ENCODE data around the gene SH3BP5L. TPM values are rescaled to one million over a fixed set of nuclear protein-coding genes. Genes with fewer than 3 reads are reported as not detected.
"Not testable (repeated sequence)": the region's sequence is repeated elsewhere in the genome, so short reads cannot be mapped to it uniquely, and the experiment has no call there.

SH3BP5L gene
- total RNA-seq, 6 donors from 2014 or later: 18.5 to 35.6 (median 22.5) TPM

DNA sequence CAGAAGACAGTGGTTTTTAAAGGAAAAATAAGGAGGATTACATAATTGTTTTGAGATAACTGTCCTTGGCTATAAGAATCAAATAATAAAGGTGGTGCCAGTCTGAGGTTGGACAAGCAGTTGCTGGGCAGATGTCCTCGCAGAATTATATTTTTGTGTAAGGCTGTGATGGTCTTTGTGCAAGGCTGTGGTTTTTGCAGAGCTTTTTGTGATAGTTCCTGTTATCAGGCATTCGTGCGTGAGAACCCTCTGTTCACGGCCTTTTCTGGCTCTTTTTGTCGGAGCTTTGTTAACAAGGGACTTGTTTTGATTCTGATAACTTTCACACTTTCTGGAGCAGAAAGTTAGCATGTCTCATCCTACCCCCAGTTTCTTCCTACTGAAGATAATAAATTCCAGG lies 33.4 kb downstream of the SH3BP5L start:
- H3K9me3 ChIP-seq: no peaks in the 10 kb centered on the region
- no peak overlapping the region for H3K27ac ChIP-seq
- no peaks in the 10 kb centered on the region for H3K27me3 ChIP-seq
- H3K4me3 ChIP-seq: no peak overlapping the region
- WGBS, 2 donors: 54 to 63% methylated on average over 5 of the region's 5 CpGs
- DNase-seq (no peak), ATAC-seq (ENCODE audit: low FRiP score in 2 of 2) (no peak)
- no peaks in the 10 kb centered on the region for H3K36me3 ChIP-seq
- no peaks in the 10 kb centered on the region for H3K4me1 ChIP-seq
- no peak for TF ChIP-seq EP300 (IDR thresholded peaks at IDR 0.05)
- TF ChIP-seq POLR2AphosphoS5 (IDR thresholded peaks at IDR 0.05): no peak
- TF ChIP-seq CTCF (IDR thresholded peaks at IDR 0.05): no peak
- TF ChIP-seq POLR2A (IDR thresholded peaks at IDR 0.05): no peak

- Histone ChIP-seq H3K4me1 (no peaks in the 10 kb centered on the region), H3K27me3 (no peaks in the 10 kb centered on the region), H3K27ac (no peak overlapping the region), H3K36me3 (no peaks in the 10 kb centered on the region), H3K4me3 (no peak overlapping the region), H3K9me3 (no peaks in the 10 kb centered on the region)
- DNase-seq (no peak), ATAC-seq (ENCODE audit: low FRiP score in 2 of 2) (no peak)
- WGBS, 2 donors: 89 to 93% methylated on average over 4 of the region's 4 CpGs
- no peak for TF ChIP-seq EP300 (IDR thresholded peaks at IDR 0.05)
- no peak for TF ChIP-seq CTCF (IDR thresholded peaks at IDR 0.05)
- TF ChIP-seq POLR2A (IDR thresholded peaks at IDR 0.05): no peak
- no peak for TF ChIP-seq POLR2AphosphoS5 (IDR thresholded peaks at IDR 0.05)
These were observed 34.7 kb downstream of the SH3BP5L start for GRCh38 chr1:248791010-248791409.

DNA sequence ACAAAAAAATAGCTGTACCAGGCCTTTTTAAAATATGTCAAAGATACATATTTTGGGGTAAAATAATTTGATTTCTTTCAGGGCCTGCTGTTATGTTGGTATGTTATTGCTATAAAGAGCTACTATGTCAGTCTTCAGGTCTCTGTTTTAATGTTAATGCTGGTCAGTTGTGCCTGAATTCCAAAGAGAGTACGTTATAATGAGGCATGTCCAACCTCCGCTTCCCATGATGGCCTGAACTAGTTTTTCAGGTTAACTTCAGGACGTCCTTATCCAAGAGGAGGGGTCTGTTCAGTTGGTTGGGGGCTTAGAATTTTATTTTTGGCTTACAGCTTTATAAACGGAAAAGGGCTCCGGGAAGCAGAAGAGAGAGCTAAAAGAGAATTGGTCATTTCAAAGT lies 35.3 kb downstream of the SH3BP5L start:
- H3K4me1 ChIP-seq: no peaks in the 10 kb centered on the region
- no peaks in the 10 kb centered on the region for H3K27me3 ChIP-seq
- ATAC-seq (ENCODE audit: low FRiP score in 2 of 2): no peak
- no peak overlapping the region for H3K27ac ChIP-seq
- no peaks in the 10 kb centered on the region for H3K36me3 ChIP-seq
- H3K9me3 ChIP-seq: no peaks in the 10 kb centered on the region
- no peak overlapping the region for H3K4me3 ChIP-seq
- 82 to 85% methylated on average over 5 of the region's 5 CpGs for WGBS, 2 donors
- no peak for DNase-seq
- TF ChIP-seq CTCF (IDR thresholded peaks at IDR 0.05) (no peak), POLR2A (IDR thresholded peaks at IDR 0.05) (no peak), POLR2AphosphoS5 (IDR thresholded peaks at IDR 0.05) (no peak), EP300 (IDR thresholded peaks at IDR 0.05) (no peak)

DNA sequence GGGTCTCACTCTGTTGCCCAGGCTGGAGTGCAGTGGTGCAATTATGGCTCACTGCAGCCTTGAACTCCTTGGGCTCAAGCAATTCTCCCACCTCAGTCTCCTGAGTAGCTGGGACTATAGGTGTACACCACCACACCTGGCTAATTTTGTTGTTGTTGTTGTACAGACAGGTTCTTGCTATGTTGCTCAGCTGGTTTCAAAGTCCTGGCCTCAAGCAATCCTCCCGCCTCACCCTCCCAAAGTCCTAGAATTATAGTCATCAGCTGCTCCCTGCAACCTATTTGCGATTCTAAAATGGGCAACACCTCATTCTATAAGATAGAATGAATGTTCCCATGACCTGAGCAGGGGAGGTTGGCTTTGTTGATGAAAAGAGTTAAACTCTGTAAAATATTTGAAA lies 36.4 kb downstream of the SH3BP5L start:
- H3K27me3 ChIP-seq; H3K4me1 ChIP-seq; H3K27ac ChIP-seq; H3K9me3 ChIP-seq; H3K36me3 ChIP-seq; H3K4me3 ChIP-seq; DNase-seq; ATAC-seq (ENCODE audit: low FRiP score in 2 of 2): not testable (repeated sequence)
- WGBS, 2 donors: 83 to 84% methylated on average over 2 of the region's 2 CpGs

GRCh38 chr1:248788327-248788726 lies 37.4 kb downstream of the SH3BP5L start:
- ATAC-seq (ENCODE audit: low FRiP score in 2 of 2) (no peak), DNase-seq (no peak)
- no peaks in the 10 kb centered on the region for H3K4me1 ChIP-seq
- H3K4me3 ChIP-seq: no peak overlapping the region
- H3K9me3 ChIP-seq: no peaks in the 10 kb centered on the region
- no peak for TF ChIP-seq POLR2AphosphoS5 (IDR thresholded peaks at IDR 0.05)
- TF ChIP-seq POLR2A (IDR thresholded peaks at IDR 0.05): no peak
- no peak for TF ChIP-seq EP300 (IDR thresholded peaks at IDR 0.05)
- no peak for TF ChIP-seq CTCF (IDR thresholded peaks at IDR 0.05)
- no peak overlapping the region for H3K27ac ChIP-seq
- 77 to 78% methylated on average over 3 of the region's 3 CpGs for WGBS, 2 donors
- no peaks in the 10 kb centered on the region for H3K36me3 ChIP-seq
- H3K27me3 ChIP-seq: no peaks in the 10 kb centered on the region
